ENCODE measurements around the gene LRIG1.

DNA sequence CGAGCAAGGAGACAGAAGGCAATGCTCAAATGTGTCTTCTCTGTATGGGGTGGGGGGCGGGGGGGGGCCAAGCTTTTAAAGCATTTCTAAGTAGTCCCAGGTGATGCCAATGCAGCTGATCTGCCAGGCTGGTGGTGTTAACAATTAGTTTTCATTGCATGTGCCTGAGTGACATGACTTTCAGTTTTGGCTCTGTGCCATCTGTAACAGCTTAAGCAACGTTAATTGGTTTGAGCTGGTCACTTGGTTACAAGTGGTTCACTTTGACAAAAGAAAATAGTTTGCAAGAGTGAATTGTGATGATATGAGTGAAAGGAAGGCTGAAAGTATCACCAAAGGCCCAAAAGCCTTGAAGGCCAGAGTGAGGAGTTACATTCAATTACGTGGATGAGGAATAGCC is 26.4 kb upstream of the LRIG1 start:
- TF ChIP-seq, protein P1, sequence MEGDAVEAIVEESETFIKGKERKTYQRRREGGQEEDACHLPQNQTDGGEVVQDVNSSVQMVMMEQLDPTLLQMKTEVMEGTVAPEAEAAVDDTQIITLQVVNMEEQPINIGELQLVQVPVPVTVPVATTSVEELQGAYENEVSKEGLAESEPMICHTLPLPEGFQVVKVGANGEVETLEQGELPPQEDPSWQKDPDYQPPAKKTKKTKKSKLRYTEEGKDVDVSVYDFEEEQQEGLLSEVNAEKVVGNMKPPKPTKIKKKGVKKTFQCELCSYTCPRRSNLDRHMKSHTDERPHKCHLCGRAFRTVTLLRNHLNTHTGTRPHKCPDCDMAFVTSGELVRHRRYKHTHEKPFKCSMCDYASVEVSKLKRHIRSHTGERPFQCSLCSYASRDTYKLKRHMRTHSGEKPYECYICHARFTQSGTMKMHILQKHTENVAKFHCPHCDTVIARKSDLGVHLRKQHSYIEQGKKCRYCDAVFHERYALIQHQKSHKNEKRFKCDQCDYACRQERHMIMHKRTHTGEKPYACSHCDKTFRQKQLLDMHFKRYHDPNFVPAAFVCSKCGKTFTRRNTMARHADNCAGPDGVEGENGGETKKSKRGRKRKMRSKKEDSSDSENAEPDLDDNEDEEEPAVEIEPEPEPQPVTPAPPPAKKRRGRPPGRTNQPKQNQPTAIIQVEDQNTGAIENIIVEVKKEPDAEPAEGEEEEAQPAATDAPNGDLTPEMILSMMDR (IDR thresholded peaks at IDR 0.05; ENCODE audit: low read length), result no peak
- no peak for TF ChIP-seq EZH2phosphoT487 (IDR thresholded peaks at IDR 0.05; ENCODE audit: low read length)
- TF ChIP-seq EZH2 (optimal IDR thresholded peaks at IDR 0.05; ENCODE audit: low read depth, low read length), result no peak

Data from MM.1S (cell line).